Activated CD8-positive, alpha-beta T cell treated with anti-CD3 and anti-CD28 coated beads for 36 hours (primary cell): ENCODE measurements around the gene OR5L2. TPM values are rescaled to one million over a fixed set of nuclear protein-coding genes. Genes with fewer than 3 reads are reported as not detected.

Source experiments
- ATAC-seq: fragments of 200-7000 bp; cut with Tn5 transposase; one replicate; pipeline ENCODE4 v1.10.0; 2021; ENCODE audit warnings: mild to moderate bottlenecking, moderate library complexity
- CTCF ChIA-PET: fragments of 350-600 bp; sonication (Branson Sonifier 250); formaldehyde crosslinking; loops from one replicate; lab custom pipeline; 2021; ENCODE audit warnings: antibody characterized with exemption; lab: Charles Lee
- POLR2A ChIA-PET: fragments of 350-600 bp; sonication (Branson Sonifier 250); formaldehyde crosslinking; loops from one replicate; lab custom pipeline; 2021; ENCODE audit warnings: antibody characterized with exemption; lab: Charles Lee
- DNase-seq: peaks from one replicate; pipeline ENCODE4 v3.0.0-alpha.2; 2020
- H3K27ac Mint-ChIP-seq: one replicate; pipeline ENCODE4 v1.8.0; 2021; ENCODE audit warnings: mild to moderate bottlenecking, mixed read lengths
- H3K27me3 Mint-ChIP-seq: one replicate; pipeline ENCODE4 v1.8.0; 2021; ENCODE audit warnings: mixed read lengths
- H3K36me3 Mint-ChIP-seq: one replicate; pipeline ENCODE4 v1.8.0; 2021; ENCODE audit warnings: low read depth, mixed read lengths
- H3K4me1 Mint-ChIP-seq: one replicate; pipeline ENCODE4 v1.8.0; 2021; ENCODE audit warnings: low read depth, mixed read lengths
- H3K4me3 Mint-ChIP-seq: one replicate; pipeline ENCODE4 v1.8.0; 2021; ENCODE audit warnings: mild to moderate bottlenecking, moderate library complexity, mixed read lengths
- H3K9me3 Mint-ChIP-seq: one replicate; pipeline ENCODE4 v1.8.0; 2021; ENCODE audit warnings: mixed read lengths
- CTCF ChIP-seq: fragments of 200-600 bp; IDR thresholded peaks from one replicate; pipeline ENCODE4 v1.8.0; 2022; ENCODE audit warnings: antibody characterized with exemption, mild to moderate bottlenecking
- intact Hi-C: fragments of 100-400 bp; cut with micrococcal nuclease; formaldehyde crosslinking; loops from one replicate; pipeline ENCODE4 v1.10.0; 2022
- total RNA-seq, 2 experiments: library from RNA; stranded (reverse); gene quantifications; one replicate each; pipeline ENCODE4 v1.2.3, GENCODE V29; 2021

Gene OR5L2
- total RNA-seq, 2 experiments from 2014 or later = not detected

- no peaks in the 10 kb centered on the region for H3K27me3 Mint-ChIP-seq
- ChIA-PET POLR2A (no interaction called here), CTCF (no interaction called here)
- no peak for ATAC-seq
- peaks cover 27% of the 10 kb centered on the region for H3K9me3 Mint-ChIP-seq
- intact Hi-C loops = no loop called here
- H3K4me1 Mint-ChIP-seq = no peaks in the 10 kb centered on the region
- H3K27ac Mint-ChIP-seq = no peak within 1 kb of the TSS
- H3K4me3 Mint-ChIP-seq = no peak within 1 kb of the TSS
- no peak for TF ChIP-seq CTCF
- H3K36me3 Mint-ChIP-seq = no peaks in the 10 kb centered on the region
- no peak for DNase-seq
Observed at GRCh38 chr11:55811067-55811466, 16.0 kb upstream of the OR5L2 start, which contains the start of gene OR5L1. Gene OR5L1 (plus strand): TSS chr11:55811367. CDS start chr11:55811467, 100 bp downstream.

- POLR2A ChIA-PET = no interaction called here
- DNase-seq (no peak), ATAC-seq (no peak)
- H3K4me1 Mint-ChIP-seq = no peaks in the 10 kb centered on the region
- no peak within 1 kb of the TSS for H3K4me3 Mint-ChIP-seq
- H3K27ac Mint-ChIP-seq = no peak within 1 kb of the TSS
- CTCF ChIA-PET = no interaction called here
- no peaks in the 10 kb centered on the region for H3K27me3 Mint-ChIP-seq
- TF ChIP-seq CTCF = no peak
- no peaks in the 10 kb centered on the region for H3K36me3 Mint-ChIP-seq
- peaks cover 21% of the 10 kb centered on the region for H3K9me3 Mint-ChIP-seq
- intact Hi-C loops = no loop called here
Observed at GRCh38 chr11:55819330-55819729, 7.7 kb upstream of the OR5L2 start, which contains the start of gene OR5D18. Gene OR5D18 (plus strand): TSS chr11:55819630. CDS start chr11:55819630, 0 bp downstream.

GRCh38 chr11:55838452-55838851, 11.4 kb downstream of the OR5L2 start, which contains the start of gene OR5D16:
Gene OR5D16 (plus strand): TSS chr11:55838752. CDS start chr11:55838752, 0 bp downstream.
- TF ChIP-seq CTCF = no peak
- ATAC-seq (no peak), DNase-seq (no peak)
- H3K4me1 Mint-ChIP-seq = no peaks in the 10 kb centered on the region
- H3K27me3 Mint-ChIP-seq = no peaks in the 10 kb centered on the region
- POLR2A ChIA-PET = no interaction called here
- H3K36me3 Mint-ChIP-seq = no peaks in the 10 kb centered on the region
- H3K9me3 Mint-ChIP-seq = peaks cover 10% of the 10 kb centered on the region
- H3K4me3 Mint-ChIP-seq = no peak within 1 kb of the TSS
- intact Hi-C loops = no loop called here
- no peak within 1 kb of the TSS for H3K27ac Mint-ChIP-seq
- CTCF ChIA-PET = no interaction called here

- intact Hi-C loops = no loop called here
- Mint-ChIP-seq H3K4me3 (no peak overlapping the region), H3K4me1 (no peaks in the 10 kb centered on the region), H3K27me3 (no peaks in the 10 kb centered on the region), H3K27ac (no peak overlapping the region), H3K9me3 (peaks cover 9% of the 10 kb centered on the region), H3K36me3 (no peaks in the 10 kb centered on the region)
- ATAC-seq (no peak), DNase-seq (no peak)
- ChIA-PET CTCF (no interaction called here), POLR2A (no interaction called here)
- TF ChIP-seq CTCF = no peak
Observed at GRCh38 chr11:55847453-55847852, 20.4 kb downstream of the OR5L2 start.

GRCh38 chr11:55849037-55849436, 22.0 kb downstream of the OR5L2 start:
- Mint-ChIP-seq H3K4me1 (no peaks in the 10 kb centered on the region), H3K4me3 (no peak overlapping the region), H3K9me3 (peaks cover 11% of the 10 kb centered on the region), H3K36me3 (no peaks in the 10 kb centered on the region), H3K27me3 (no peaks in the 10 kb centered on the region), H3K27ac (no peak overlapping the region)
- no peak for ATAC-seq
- TF ChIP-seq CTCF = no peak
- POLR2A ChIA-PET = no interaction called here
- CTCF ChIA-PET = no interaction called here
- intact Hi-C loops = no loop called here
- no peak for DNase-seq
